Endodermal cell (in vitro differentiated cells): ENCODE data around the gene METTL25B. TPM values are rescaled to one million over a fixed set of nuclear protein-coding genes. Genes with fewer than 3 reads are reported as not detected.

Experiments
- DNase-seq: peaks from one replicate; pipeline ENCODE4 v3.0.0-alpha.2; 2017
- H3K27ac ChIP-seq: 2 replicates; pipeline ENCODE4 v1.5.1; 2013; ENCODE audit warnings: mild to moderate bottlenecking, low read depth, low read length, moderate library complexity
- H3K27me3 ChIP-seq: 2 replicates; pipeline ENCODE4 v1.6.1; 2013; ENCODE audit warnings: mild to moderate bottlenecking, low read length, moderate library complexity; ENCODE audit not compliant: insufficient read depth, control insufficient read depth, poor library complexity, severe bottlenecking
- H3K36me3 ChIP-seq: 2 replicates; pipeline ENCODE4 v1.7.0; 2013; ENCODE audit warnings: mild to moderate bottlenecking, low read length, moderate library complexity; ENCODE audit not compliant: control insufficient read depth, insufficient read depth
- H3K4me1 ChIP-seq: one replicate; pipeline ENCODE4 v1.7.0; 2013; ENCODE audit warnings: low read length; ENCODE audit not compliant: control insufficient read depth, insufficient read depth
- H3K4me3 ChIP-seq: 2 replicates; pipeline ENCODE4 v1.5.1; 2013; ENCODE audit warnings: mild to moderate bottlenecking, low read length, moderate library complexity
- H3K9ac ChIP-seq: 2 replicates; pipeline ENCODE4 v1.6.1; 2013; ENCODE audit warnings: mild to moderate bottlenecking, low read length, moderate library complexity; ENCODE audit not compliant: poor library complexity, severe bottlenecking; ENCODE audit errors: extremely low read depth
- H3K9me3 ChIP-seq: 2 replicates; pipeline ENCODE4 v1.6.1; 2013; ENCODE audit warnings: mild to moderate bottlenecking, low read length, moderate library complexity; ENCODE audit not compliant: control insufficient read depth
- H3K27ac Mint-ChIP-seq: 2 replicates; pipeline ENCODE4 v1.8.0; 2020; ENCODE audit warnings: mixed read lengths
- H3K27me3 Mint-ChIP-seq: 2 replicates; pipeline ENCODE4 v1.8.0; 2021; ENCODE audit warnings: mild to moderate bottlenecking, mixed read lengths; ENCODE audit not compliant: insufficient read depth
- H3K36me3 Mint-ChIP-seq: 2 replicates; pipeline ENCODE4 v1.8.0; 2020; ENCODE audit warnings: low read depth, mixed read lengths
- H3K4me1 Mint-ChIP-seq: 2 replicates; pipeline ENCODE4 v1.8.0; 2020; ENCODE audit warnings: mixed read lengths
- H3K4me3 Mint-ChIP-seq: 2 replicates; pipeline ENCODE4 v1.8.0; 2020; ENCODE audit warnings: mild to moderate bottlenecking, moderate library complexity, mixed read lengths
- H3K9me3 Mint-ChIP-seq: 2 replicates; pipeline ENCODE4 v1.8.0; 2020; ENCODE audit warnings: mild to moderate bottlenecking, mixed read lengths
- CTCF ChIP-seq: fragments of 200-600 bp; sonication (generic); conservative IDR thresholded peaks from 2 replicates; pipeline ENCODE4 v1.5.0; 2021; ENCODE audit warnings: antibody characterized with exemption, mild to moderate bottlenecking
- WGBS, 2 experiments: methylation state at CpG; one replicate each; pipeline versions ENCODE4 v1.1.5 to v1.1.7; 2013; ENCODE audit warnings: missing lambda C conversion rate in 2 of 2, mixed read lengths in 1 of 2; ENCODE audit not compliant: insufficient coverage in 1 of 2, insufficient read length in 1 of 2; 5-methylcytosine and 5-hydroxymethylcytosine counted together
- total RNA-seq, 2 donors: library from RNA; stranded (reverse); fragmentation: NEBNext Ultra II Directional in 1 of 2; extraction: Animal tissue kit (Norgen Biotek cat#: 25700) in 1 of 2; gene quantifications; 2 replicates in 1 of 2; 3 replicates in 1 of 2; pipeline ENCODE4 v1.2.1, GENCODE V29; 2021

The METTL25B gene
- total RNA-seq, 2 donors from 2014 or later, result 25.9 to 35.5 TPM

GRCh38 chr1:156733989-156734584, 5.8 kb downstream of the METTL25B start:
- H3K36me3 Mint-ChIP-seq, result peaks cover 31% of the 10 kb centered on the region
- Histone ChIP-seq H3K9me3 (no peaks in the 10 kb centered on the region), H3K4me1 (peaks cover 5% of the 10 kb centered on the region), H3K36me3 (peaks cover 28% of the 10 kb centered on the region), H3K27me3 (no peaks in the 10 kb centered on the region), H3K9ac (no peak overlapping the region), H3K27ac (no peak overlapping the region), H3K4me3 (no peak overlapping the region)
- H3K27me3 Mint-ChIP-seq, result no peaks in the 10 kb centered on the region
- no peak overlapping the region for H3K4me3 Mint-ChIP-seq
- H3K4me1 Mint-ChIP-seq, result no peaks in the 10 kb centered on the region
- no peak for TF ChIP-seq CTCF
- no peak overlapping the region for H3K27ac Mint-ChIP-seq
- 95 to 96% methylated on average over 16 to 20 of the region's 20 CpGs for WGBS, 2 experiments
- no peaks in the 10 kb centered on the region for H3K9me3 Mint-ChIP-seq
- DNase-seq, result no peak

DNA sequence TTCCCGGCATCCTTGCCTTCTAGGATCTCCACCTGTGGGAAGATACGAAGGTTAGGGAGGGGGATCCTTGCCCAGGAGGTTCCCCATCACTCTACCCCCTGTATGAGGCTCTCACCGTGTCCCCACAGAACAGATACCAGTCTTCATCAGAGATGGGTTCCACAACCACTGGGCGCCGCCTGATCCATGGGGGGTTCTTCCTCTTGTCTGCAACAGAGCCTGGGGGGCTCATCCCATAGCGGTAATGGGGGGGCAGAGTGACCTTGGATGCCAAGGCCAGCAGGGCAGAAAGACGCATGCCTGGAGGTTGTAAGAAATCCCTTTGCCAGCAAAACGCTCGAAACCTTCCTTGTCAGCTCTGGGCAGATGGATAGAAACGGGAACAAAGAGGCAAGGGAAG, 10.1 kb downstream of the METTL25B start:
- Histone ChIP-seq H3K27ac (no peak overlapping the region), H3K27me3 (no peaks in the 10 kb centered on the region), H3K4me1 (no peaks in the 10 kb centered on the region), H3K36me3 (peaks cover 54% of the 10 kb centered on the region), H3K9ac (no peak overlapping the region), H3K4me3 (no peak overlapping the region), H3K9me3 (no peaks in the 10 kb centered on the region)
- Mint-ChIP-seq H3K27ac (no peak overlapping the region), H3K27me3 (no peaks in the 10 kb centered on the region), H3K4me1 (peaks cover 16% of the 10 kb centered on the region), H3K36me3 (peaks cover 38% of the 10 kb centered on the region), H3K4me3 (no peak overlapping the region), H3K9me3 (no peaks in the 10 kb centered on the region)
- no peak for DNase-seq
- 95 to 100% methylated on average over 7 to 10 of the region's 10 CpGs for WGBS, 2 experiments
- TF ChIP-seq CTCF, result no peak

DNA sequence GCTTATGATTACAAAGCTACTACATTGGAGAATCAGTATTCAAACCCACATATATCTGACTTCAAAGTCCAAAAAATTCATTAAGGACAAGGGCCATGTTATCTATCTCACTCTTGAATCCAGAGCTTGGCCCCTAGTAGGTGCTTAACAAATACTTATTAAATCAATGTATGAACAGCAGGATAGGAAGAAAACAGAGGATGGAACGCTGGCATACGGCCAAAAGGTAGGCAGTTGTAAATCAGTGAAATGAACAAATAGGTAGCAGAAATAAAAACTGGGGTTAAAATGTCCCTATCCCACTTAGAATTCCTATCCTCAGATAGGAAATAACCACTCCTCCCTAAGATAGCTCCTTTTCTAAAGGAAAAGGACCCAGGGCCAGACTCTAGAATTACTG, 10.6 kb downstream of the METTL25B start:
- no peak for TF ChIP-seq CTCF
- H3K4me3 Mint-ChIP-seq, result no peak overlapping the region
- H3K9me3 Mint-ChIP-seq, result no peaks in the 10 kb centered on the region
- peaks cover 39% of the 10 kb centered on the region for H3K36me3 Mint-ChIP-seq
- 95 to 100% methylated on average over 1 to 2 of the region's 2 CpGs for WGBS, 2 experiments
- peaks cover 16% of the 10 kb centered on the region for H3K4me1 Mint-ChIP-seq
- Histone ChIP-seq H3K27ac (no peak overlapping the region), H3K4me3 (no peak overlapping the region), H3K4me1 (no peaks in the 10 kb centered on the region), H3K27me3 (no peaks in the 10 kb centered on the region), H3K36me3 (peaks cover 59% of the 10 kb centered on the region), H3K9ac (no peak overlapping the region), H3K9me3 (no peaks in the 10 kb centered on the region)
- H3K27ac Mint-ChIP-seq, result no peak overlapping the region
- no peak for DNase-seq
- no peaks in the 10 kb centered on the region for H3K27me3 Mint-ChIP-seq
